Stimulated activated CD4-positive, alpha-beta T cell treated with anti-CD3 and anti-CD28 coated beads, Interleukin-1b, Interleukin-23, amount 100 ng/mL, for 1 hour (primary cell): ENCODE results near the gene SLC23A2.
"Not testable (repeated sequence)": the region's sequence is repeated elsewhere in the genome, so short reads cannot be mapped to it uniquely, and the experiment has no call there.

ENCODE experiments used
- DNase-seq, 2 donors: peaks; one replicate each; pipeline ENCODE4 v3.0.0-alpha.2; 2020; ENCODE audit warnings: low read depth in 2 of 2

The SLC23A2 gene

GRCh38 chr20:4902788-4903187 is 98.5 kb downstream of the SLC23A2 start:
- DNase-seq, result no peak

GRCh38 chr20:4901031-4901818 is 100.1 kb downstream of the SLC23A2 start:
- no peak for DNase-seq

GRCh38 chr20:4898282-4899244 is 102.7 kb downstream of the SLC23A2 start:
- no peak for DNase-seq

GRCh38 chr20:4897600-4897999 is 103.7 kb downstream of the SLC23A2 start:
- DNase-seq, result no peak

GRCh38 chr20:4896971-4897497 is 104.3 kb downstream of the SLC23A2 start:
- DNase-seq, result no peak

- DNase-seq, result no peak
Measured at GRCh38 chr20:4896119-4896702, 105.1 kb downstream of the SLC23A2 start.

GRCh38 chr20:4894981-4895381 is 106.3 kb downstream of the SLC23A2 start:
- DNase-seq, result no peak

- no peak for DNase-seq
Measured at GRCh38 chr20:4894409-4894808, 106.9 kb downstream of the SLC23A2 start.

GRCh38 chr20:4893709-4894108 is 107.6 kb downstream of the SLC23A2 start:
- DNase-seq, result no peak

GRCh38 chr20:4891997-4892396 is 109.3 kb downstream of the SLC23A2 start:
- no peak for DNase-seq

GRCh38 chr20:4891190-4891763 is 110.0 kb downstream of the SLC23A2 start:
- no peak for DNase-seq

- DNase-seq, result no peak
Measured at GRCh38 chr20:4889446-4889845, 111.9 kb downstream of the SLC23A2 start.

- DNase-seq, result no peak
Measured at GRCh38 chr20:4887586-4887985, 113.7 kb downstream of the SLC23A2 start.

GRCh38 chr20:4886771-4887527 is 114.4 kb downstream of the SLC23A2 start:
- DNase-seq, result no peak

- DNase-seq, result no peak
Measured at GRCh38 chr20:4885877-4886276, 115.4 kb downstream of the SLC23A2 start.

- DNase-seq, result no peak
Measured at GRCh38 chr20:4883546-4883945, 117.8 kb downstream of the SLC23A2 start.

GRCh38 chr20:4883051-4883450 is 118.3 kb downstream of the SLC23A2 start:
- no peak for DNase-seq

- DNase-seq, result no peak
Measured at GRCh38 chr20:4881006-4881730, 120.1 kb downstream of the SLC23A2 start.

- DNase-seq, result no peak
Measured at GRCh38 chr20:4880051-4880450, 121.3 kb downstream of the SLC23A2 start.

GRCh38 chr20:4878099-4878498 is 123.2 kb downstream of the SLC23A2 start:
- not testable (repeated sequence) for DNase-seq
